Right lobe of liver (tissue), 4 donors: ENCODE measurements around the gene NTM.

ENCODE experiments used
- CTCF ChIP-seq, 4 donors: fragments of 200-600 bp in 3 of 4; fragments of 450-650 bp in 1 of 4; IDR thresholded peaks; one replicate each; pipeline versions ENCODE4 v1.5.1 to v1.8.0; 2016 to 2022; ENCODE audit warnings: antibody characterized with exemption in 4 of 4, mild to moderate bottlenecking in 2 of 4
- POLR2A ChIP-seq: fragments of 450-650 bp; IDR thresholded peaks from one replicate; pipeline ENCODE4 v1.6.1; 2017; ENCODE audit warnings: antibody characterized with exemption, mild to moderate bottlenecking
- donor health status: DM: no; HTN: no; CAD: no.
- donor health status: DM: no; HTN: no; CAD: no.
- donor health status: DM: no; HTN: yes; CAD: no.

GRCh38 chr11:132158696-132159095 is 788.3 kb downstream of the NTM start:
- no peak for TF ChIP-seq POLR2A
- TF ChIP-seq CTCF (IDR thresholded peaks at IDR 0.05), result no peak
